K562 (cell line): ENCODE data around the gene PTPN1. TPM values are rescaled to one million over a fixed set of nuclear protein-coding genes. Genes with fewer than 3 reads are reported as not detected.

Experiments
- CBX3 ChIP-seq, 2 experiments: IDR thresholded peaks; 1 replicate in 1 of 2; 2 replicates in 1 of 2; pipeline ENCODE4 v1.6.1; 2012; ENCODE audit warnings: inconsistent platforms in 2 of 2, low read length in 2 of 2, borderline replicate concordance in 1 of 2, control low read depth in 1 of 2
- KLF13 ChIP-seq: fragments of 450-650 bp; IDR thresholded peaks from 2 replicates; pipeline ENCODE4 v1.6.1; 2016; ENCODE audit warnings: missing genetic modification characterization, low read depth, mild to moderate bottlenecking, missing compliant biosample characterization, moderate library complexity, borderline replicate concordance
- MTF1 ChIP-seq: fragments of 250-450 bp; sonication (Bioruptor Pico); IDR thresholded peaks from 2 replicates; pipeline ENCODE4 v1.9.0; 2021; ENCODE audit warnings: moderate library complexity, mild to moderate bottlenecking, inconsistent platforms, borderline replicate concordance
- NEUROD1 ChIP-seq: fragments of 150-350 bp; IDR thresholded peaks from 2 replicates; pipeline ENCODE4 v1.6.1; 2014; ENCODE audit warnings: borderline replicate concordance, low read length, low read depth; ENCODE audit not compliant: partially characterized antibody
- NFXL1 ChIP-seq: fragments of 450-650 bp; formaldehyde crosslinking; IDR thresholded peaks from 2 replicates; pipeline ENCODE4 v1.4.0; 2021; ENCODE audit warnings: mild to moderate bottlenecking
- RAD51 ChIP-seq: fragments of 450-650 bp; IDR thresholded peaks from 2 replicates; pipeline ENCODE4 v1.7.1; 2016; ENCODE audit warnings: low read depth, mild to moderate bottlenecking, borderline replicate concordance
- RBM25 ChIP-seq: fragments of 200-400 bp; formaldehyde crosslinking; IDR thresholded peaks from 2 replicates; pipeline ENCODE4 v1.6.1; 2018; ENCODE audit warnings: low read length, low read depth, moderate library complexity; ENCODE audit not compliant: severe bottlenecking
- TCF7 ChIP-seq: sonication (generic); IDR thresholded peaks from 2 replicates; pipeline ENCODE4 v1.6.1; 2016; ENCODE audit warnings: antibody characterized with exemption, borderline replicate concordance
- TCF7L2 ChIP-seq: fragments of 150-350 bp; IDR thresholded peaks from 2 replicates; pipeline ENCODE4 v1.6.1; 2016; ENCODE audit warnings: low read depth, mild to moderate bottlenecking, low read length, moderate library complexity
- ZNF121 ChIP-seq: sonication (generic); formaldehyde crosslinking; conservative IDR thresholded peaks from 2 replicates; pipeline ENCODE4 v1.8.0; 2022; ENCODE audit warnings: missing genetic modification reagents
- ZNF140 ChIP-seq: fragments of 250-450 bp; sonication (Bioruptor Pico); IDR thresholded peaks from 2 replicates; pipeline ENCODE4 v1.8.0; 2021; ENCODE audit warnings: moderate library complexity, mild to moderate bottlenecking, inconsistent platforms
- ZNF165 ChIP-seq: fragments of 250-450 bp; sonication (Bioruptor Pico); IDR thresholded peaks from 2 replicates; pipeline ENCODE4 v1.4.0; 2020; ENCODE audit warnings: borderline replicate concordance
- ZNF253 ChIP-seq: fragments of 250-450 bp; sonication (Bioruptor Pico); conservative IDR thresholded peaks from 2 replicates; pipeline ENCODE4 v1.6.1; 2021; ENCODE audit warnings: mild to moderate bottlenecking
- ZNF589 ChIP-seq: fragments of 200-800 bp; sonication (Bioruptor generic); IDR thresholded peaks from 2 replicates; pipeline ENCODE4 v1.6.1; 2016; ENCODE audit warnings: low read depth, missing genetic modification characterization, missing compliant biosample characterization
- ZNF780A ChIP-seq: fragments of 250-450 bp; sonication (Bioruptor Pico); IDR thresholded peaks from 2 replicates; pipeline ENCODE4 v1.5.0; 2021; ENCODE audit warnings: mild to moderate bottlenecking
- polyA plus RNA-seq, 8 experiments: library from polyadenylated mRNA; depleted of rRNA in 4 of 8; stranded (reverse) in 5 of 8; unstranded in 3 of 8; fragments of >200 nt; fragmentation: Nextera tagmentation in 2 of 8; fragmentation: Illumina TruSeq in 1 of 8; extraction: Ambion mirVana in 2 of 8; extraction: Trizol in 1 of 8; gene quantifications; 2 replicates each; pipeline versions ENCODE4 v1.2.1 to v1.2.3, GENCODE V29; 2011 to 2014; ENCODE audit warnings: inconsistent platforms in 1 of 8, missing spikeins in 1 of 8
- total RNA-seq, 7 experiments: library from RNA; depleted of rRNA in 6 of 7; stranded (reverse); fragments of >200 nt in 6 of 7; fragmentation: Illumina TruSeq in 2 of 7; extraction: Trizol in 2 of 7; gene quantifications; 2 replicates each; pipeline versions ENCODE4 v1.2.1 to v1.2.3, GENCODE V29; 2011 to 2021; ENCODE audit warnings: low replicate concordance in 1 of 7
- TF ChIP-seq, protein P1 (sequence below): fragments of 250-450 bp; sonication (Bioruptor Pico); IDR thresholded peaks from 2 replicates; pipeline ENCODE4 v1.5.0; 2022; ENCODE audit warnings: mild to moderate bottlenecking
- TF ChIP-seq, protein P2 (sequence below): fragments of 450-650 bp; formaldehyde crosslinking; conservative IDR thresholded peaks from 2 replicates; pipeline ENCODE4 v1.4.0; 2022; ENCODE audit warnings: mild to moderate bottlenecking, missing genetic modification characterization
- TF ChIP-seq, protein P3 (sequence below): fragments of 450-650 bp; formaldehyde crosslinking; IDR thresholded peaks from 2 replicates; pipeline ENCODE4 v1.4.0; 2022; ENCODE audit warnings: missing genetic modification characterization
- TF ChIP-seq, protein P4 (sequence below): fragments of 450-650 bp; IDR thresholded peaks from 2 replicates; pipeline ENCODE4 v1.6.1; 2017; ENCODE audit warnings: antibody characterized with exemption

The PTPN1 gene
- total and polyA plus RNA-seq, 9 of the 15 experiments (the other 6 are each of a cell fraction or from before 2014, with no cell fraction given): 11.0 to 85.3 (median 54.0) TPM

DNA sequence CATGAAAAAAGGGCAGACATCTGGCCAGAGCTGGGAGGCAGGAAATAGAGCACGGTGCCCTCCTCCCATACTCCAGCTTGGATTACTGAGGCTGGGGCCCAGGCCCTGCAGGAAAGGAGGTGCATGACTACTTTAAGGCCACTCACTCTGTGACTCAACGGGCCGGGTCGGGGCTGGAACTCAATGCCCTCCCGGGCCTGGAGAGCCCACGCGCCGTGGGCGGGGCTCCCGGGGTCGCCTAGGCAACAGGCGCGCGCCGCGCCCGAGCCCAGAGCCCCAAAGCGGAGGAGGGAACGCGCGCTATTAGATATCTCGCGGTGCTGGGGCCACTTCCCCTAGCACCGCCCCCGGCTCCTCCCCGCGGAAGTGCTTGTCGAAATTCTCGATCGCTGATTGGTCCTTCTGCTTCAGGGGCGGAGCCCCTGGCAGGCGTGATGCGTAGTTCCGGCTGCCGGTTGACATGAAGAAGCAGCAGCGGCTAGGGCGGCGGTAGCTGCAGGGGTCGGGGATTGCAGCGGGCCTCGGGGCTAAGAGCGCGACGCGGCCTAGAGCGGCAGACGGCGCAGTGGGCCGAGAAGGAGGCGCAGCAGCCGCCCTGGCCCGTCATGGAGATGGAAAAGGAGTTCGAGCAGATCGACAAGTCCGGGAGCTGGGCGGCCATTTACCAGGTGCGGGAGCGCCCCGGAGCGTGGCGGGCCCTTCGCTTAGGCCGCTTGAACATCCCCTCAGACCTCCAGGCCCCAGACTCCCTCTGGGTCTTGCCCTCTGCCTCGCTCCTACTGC is at the start of gene PTPN1 (continued):
- no peak for TF ChIP-seq TCF7
- TF ChIP-seq RBM25: peak; percentile 73
- TF ChIP-seq ZNF780A (CRISPR knock-in tag): no peak
- TF ChIP-seq ZNF253 (CRISPR knock-in tag): no peak
- TF ChIP-seq NEUROD1: no peak
- TF ChIP-seq, protein P1, sequence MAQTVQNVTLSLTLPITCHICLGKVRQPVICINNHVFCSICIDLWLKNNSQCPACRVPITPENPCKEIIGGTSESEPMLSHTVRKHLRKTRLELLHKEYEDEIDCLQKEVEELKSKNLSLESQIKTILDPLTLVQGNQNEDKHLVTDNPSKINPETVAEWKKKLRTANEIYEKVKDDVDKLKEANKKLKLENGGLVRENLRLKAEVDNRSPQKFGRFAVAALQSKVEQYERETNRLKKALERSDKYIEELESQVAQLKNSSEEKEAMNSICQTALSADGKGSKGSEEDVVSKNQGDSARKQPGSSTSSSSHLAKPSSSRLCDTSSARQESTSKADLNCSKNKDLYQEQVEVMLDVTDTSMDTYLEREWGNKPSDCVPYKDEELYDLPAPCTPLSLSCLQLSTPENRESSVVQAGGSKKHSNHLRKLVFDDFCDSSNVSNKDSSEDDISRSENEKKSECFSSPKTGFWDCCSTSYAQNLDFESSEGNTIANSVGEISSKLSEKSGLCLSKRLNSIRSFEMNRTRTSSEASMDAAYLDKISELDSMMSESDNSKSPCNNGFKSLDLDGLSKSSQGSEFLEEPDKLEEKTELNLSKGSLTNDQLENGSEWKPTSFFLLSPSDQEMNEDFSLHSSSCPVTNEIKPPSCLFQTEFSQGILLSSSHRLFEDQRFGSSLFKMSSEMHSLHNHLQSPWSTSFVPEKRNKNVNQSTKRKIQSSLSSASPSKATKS (CRISPR knock-in tag): no peak
- no peak for TF ChIP-seq RAD51
- no peak for TF ChIP-seq CBX3 (IDR thresholded peaks at IDR 0.05; ENCODE audit: borderline replicate concordance in 1 of 2, low read length in 2 of 2)
- TF ChIP-seq, protein P2, sequence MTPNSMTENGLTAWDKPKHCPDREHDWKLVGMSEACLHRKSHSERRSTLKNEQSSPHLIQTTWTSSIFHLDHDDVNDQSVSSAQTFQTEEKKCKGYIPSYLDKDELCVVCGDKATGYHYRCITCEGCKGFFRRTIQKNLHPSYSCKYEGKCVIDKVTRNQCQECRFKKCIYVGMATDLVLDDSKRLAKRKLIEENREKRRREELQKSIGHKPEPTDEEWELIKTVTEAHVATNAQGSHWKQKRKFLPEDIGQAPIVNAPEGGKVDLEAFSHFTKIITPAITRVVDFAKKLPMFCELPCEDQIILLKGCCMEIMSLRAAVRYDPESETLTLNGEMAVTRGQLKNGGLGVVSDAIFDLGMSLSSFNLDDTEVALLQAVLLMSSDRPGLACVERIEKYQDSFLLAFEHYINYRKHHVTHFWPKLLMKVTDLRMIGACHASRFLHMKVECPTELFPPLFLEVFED (CRISPR knock-in tag): 0 out of 2 replicates have a peak, but pooled peaks have one; percentile 6
- TF ChIP-seq, protein P3, sequence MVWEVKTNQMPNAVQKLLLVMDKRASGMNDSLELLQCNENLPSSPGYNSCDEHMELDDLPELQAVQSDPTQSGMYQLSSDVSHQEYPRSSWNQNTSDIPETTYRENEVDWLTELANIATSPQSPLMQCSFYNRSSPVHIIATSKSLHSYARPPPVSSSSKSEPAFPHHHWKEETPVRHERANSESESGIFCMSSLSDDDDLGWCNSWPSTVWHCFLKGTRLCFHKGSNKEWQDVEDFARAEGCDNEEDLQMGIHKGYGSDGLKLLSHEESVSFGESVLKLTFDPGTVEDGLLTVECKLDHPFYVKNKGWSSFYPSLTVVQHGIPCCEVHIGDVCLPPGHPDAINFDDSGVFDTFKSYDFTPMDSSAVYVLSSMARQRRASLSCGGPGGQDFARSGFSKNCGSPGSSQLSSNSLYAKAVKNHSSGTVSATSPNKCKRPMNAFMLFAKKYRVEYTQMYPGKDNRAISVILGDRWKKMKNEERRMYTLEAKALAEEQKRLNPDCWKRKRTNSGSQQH: no peak
- TF ChIP-seq ZNF165 (CRISPR knock-in tag): no peak
- TF ChIP-seq ZNF589: no peak
- no peak for TF ChIP-seq NFXL1 (CRISPR knock-in tag)
- TF ChIP-seq TCF7L2: no peak
- no peak for TF ChIP-seq KLF13 (tag)
- TF ChIP-seq, protein P4, sequence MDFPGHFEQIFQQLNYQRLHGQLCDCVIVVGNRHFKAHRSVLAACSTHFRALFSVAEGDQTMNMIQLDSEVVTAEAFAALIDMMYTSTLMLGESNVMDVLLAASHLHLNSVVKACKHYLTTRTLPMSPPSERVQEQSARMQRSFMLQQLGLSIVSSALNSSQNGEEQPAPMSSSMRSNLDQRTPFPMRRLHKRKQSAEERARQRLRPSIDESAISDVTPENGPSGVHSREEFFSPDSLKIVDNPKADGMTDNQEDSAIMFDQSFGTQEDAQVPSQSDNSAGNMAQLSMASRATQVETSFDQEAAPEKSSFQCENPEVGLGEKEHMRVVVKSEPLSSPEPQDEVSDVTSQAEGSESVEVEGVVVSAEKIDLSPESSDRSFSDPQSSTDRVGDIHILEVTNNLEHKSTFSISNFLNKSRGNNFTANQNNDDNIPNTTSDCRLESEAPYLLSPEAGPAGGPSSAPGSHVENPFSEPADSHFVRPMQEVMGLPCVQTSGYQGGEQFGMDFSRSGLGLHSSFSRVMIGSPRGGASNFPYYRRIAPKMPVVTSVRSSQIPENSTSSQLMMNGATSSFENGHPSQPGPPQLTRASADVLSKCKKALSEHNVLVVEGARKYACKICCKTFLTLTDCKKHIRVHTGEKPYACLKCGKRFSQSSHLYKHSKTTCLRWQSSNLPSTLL: no peak
- TF ChIP-seq ZNF121 (CRISPR knock-in tag): no peak
- no peak for TF ChIP-seq MTF1
- no peak for TF ChIP-seq ZNF140 (CRISPR knock-in tag)
